Measurements from ENCODE around the gene SNAP47.

SNAP47 gene

DNA sequence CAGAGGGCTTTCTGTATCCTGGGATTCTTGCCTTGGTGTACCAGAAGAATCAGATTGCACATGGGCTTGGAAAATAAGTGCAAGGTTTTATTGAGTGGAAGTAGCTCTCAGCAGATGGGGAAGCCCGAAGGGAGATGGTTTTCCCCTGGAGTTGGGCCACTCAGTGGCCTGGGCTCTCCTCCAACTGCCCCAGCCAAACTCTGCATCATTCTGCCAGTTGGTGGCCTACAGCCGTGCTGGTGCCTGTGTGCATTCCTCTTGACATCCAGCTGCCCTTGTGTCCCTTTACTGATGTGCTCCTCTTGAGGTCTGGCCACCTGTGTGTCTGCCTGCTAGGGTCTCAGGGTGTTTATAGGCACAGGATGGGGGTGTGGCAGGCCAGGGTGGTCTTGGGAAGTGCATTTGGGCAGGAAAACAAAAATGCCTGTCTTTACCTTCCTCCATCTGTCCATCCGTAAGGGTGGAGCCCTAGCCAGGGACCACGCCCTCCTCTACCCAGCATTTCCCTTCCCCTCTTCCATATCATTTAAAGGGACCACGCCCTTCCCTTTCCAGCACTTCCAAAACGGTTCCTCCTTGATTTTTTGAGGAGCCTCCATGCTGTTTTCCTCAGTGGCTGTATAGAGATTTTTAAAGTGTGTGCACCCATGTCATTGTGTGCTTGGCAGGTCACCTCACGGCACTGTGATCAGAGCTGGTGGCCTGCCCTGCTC is 18.9 kb downstream of the SNAP47 start:
- DNase-seq, result no peak

DNA sequence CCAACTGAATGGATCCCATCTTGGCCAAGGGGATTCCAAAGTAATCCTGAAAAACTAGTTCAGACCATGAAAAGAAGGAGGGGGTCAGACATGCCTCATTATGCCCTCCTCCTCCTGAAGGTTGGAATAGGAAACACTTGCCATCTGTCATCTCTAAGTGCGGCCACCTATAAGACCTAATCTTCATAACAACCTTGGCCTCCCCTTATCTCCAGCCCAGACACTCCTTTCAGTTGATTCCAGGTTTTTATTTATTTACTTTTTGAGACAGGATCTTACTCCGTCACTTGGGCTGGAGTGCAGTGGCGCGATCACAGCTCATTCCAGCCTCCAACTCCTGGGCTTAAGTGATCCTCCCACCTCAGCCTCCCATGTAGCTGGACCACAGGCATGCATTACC is 19.7 kb downstream of the SNAP47 start:
- no peak for DNase-seq

DNA sequence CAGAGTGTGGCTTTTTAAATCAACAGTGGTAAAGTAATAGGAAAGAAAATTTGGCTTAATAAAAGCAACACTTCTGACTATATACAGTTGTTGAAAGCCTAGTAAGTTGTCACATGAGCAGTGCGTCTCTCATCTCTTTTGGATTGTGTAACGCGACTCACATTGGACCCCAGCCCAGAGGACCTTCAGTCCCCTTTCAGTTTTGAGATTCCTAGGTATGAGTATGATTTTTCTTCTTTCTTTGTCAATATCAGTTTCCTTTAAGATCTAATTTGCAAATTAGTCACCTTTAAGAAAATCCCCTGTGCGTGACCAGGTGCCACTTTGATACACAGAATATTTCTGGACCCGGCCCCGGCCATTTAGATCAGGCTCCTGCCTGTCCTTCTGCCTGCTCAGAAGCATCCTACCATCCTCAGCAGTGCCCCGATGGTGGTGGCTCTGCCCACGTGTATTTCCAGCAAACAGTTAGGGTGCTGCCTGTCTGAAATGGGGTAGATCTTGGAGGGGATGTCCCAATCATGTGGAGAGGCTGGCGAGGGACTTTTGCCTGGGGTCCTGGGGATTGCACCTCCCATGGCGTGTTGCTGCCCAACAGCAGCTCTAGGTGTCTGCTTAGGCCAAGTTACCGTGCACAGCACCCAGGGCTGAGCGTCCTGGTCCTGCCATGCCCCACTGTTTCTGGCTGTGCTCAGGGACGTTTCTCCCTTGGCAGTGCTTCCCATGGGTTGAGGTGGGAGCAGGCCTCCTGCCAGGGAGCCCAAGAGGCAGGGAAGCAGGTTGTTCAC is 21.1 kb downstream of the SNAP47 start:
- no peak for DNase-seq

DNA sequence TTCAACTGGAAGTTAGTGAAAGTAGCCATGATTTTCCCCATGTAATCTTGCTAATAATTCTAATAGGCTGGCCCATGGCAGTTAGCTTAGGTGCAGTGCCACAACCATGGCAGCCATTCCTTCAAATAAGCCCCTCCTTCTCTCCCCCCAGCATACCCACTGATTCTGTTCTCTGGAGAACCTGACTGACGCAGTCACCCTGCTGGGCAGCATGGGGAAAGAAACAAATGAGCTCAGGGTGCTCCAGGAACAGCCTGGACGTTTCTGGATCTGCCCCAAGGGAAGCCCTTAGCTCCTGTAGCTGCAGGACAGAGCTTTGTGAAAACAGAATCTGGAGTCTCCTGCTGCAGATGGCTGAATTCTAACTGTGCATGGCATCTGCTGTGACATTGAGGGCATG is 22.5 kb downstream of the SNAP47 start:
- no peak for DNase-seq

DNA sequence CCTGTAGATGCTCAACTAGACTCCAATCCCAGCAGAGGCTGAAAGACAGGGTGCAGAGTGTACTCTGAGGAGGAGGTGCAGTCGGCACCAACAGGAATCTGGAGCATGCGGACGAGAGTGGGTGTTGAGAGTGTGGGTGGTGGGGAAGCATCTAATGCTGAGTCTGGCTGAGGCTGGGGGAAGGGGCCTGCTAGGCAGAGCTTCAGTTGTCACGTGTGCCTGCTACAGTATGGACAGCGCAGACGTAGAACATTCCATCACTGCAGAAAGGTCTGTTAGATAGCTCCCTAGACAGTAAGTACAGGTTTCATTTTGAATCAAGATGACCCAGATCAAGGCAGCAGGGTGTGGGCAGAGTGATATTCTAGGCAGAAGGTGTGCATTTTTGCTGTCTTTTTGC is 23.1 kb downstream of the SNAP47 start:
- DNase-seq, result no peak

DNA sequence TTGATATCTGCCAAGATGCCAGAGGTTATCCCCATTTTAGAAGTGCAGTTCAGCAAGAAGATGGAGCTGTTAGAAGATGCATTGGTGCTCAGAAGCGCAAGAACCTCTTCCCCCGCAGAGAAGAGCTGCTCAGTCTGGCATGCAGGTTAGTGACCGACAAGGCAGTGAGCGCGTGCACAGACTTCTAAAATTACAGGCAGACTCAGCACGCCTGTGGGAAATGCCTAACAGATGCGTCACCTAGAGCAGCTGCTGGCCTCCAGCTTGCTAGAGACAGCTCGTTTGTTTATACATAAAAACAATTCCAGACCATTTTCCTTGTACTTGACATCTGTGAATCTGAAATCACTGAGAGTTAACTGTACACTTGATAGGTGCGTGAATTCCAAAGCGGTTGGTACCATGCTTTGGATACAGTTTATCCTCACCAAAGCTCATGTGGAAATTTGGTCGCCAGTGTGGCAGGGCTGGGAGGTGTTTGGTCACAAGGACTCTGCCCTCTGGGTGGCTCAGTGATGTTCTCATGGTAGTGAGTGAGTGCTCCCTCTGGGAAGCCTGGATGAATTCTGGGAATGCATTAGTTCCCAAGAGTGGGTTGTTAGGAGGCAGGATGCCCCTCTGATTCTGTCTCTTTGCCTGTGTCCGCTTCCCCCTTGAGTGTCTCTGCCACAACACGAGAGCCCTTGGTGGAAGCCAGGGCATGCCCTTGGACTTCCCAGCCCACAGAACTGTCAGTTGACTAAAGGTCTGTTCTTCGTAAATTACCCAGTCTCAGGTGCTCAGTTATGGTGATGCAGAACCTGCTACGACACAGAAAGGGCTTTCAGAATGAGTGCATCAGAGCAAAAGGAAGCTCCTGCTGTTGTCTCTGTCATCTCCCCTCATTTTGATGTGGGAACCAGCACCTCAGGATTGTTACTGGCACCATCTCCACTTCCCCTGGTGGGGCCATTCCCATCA is 24.4 kb downstream of the SNAP47 start:
- no peak for DNase-seq

DNA sequence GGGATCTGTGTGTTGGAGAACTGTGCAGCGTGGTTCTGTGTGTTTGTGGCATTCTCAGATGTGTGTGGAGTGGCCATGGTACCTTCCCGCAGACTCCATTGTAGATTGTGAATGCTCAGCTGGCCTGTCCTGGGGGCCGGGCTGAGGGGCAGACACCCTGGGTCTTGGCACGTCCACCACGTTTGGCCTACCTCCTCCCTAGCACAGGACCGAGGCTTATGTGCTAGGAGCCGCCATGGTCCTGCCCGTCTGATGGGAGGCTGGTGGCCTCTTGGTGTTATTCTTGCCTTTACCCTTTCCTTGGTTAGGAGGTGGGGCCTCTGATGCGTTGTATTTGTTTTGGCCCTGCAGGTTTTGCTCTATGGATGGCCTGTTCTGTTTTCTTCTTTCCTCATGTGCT is 25.1 kb downstream of the SNAP47 start:
- no peak for DNase-seq

DNA sequence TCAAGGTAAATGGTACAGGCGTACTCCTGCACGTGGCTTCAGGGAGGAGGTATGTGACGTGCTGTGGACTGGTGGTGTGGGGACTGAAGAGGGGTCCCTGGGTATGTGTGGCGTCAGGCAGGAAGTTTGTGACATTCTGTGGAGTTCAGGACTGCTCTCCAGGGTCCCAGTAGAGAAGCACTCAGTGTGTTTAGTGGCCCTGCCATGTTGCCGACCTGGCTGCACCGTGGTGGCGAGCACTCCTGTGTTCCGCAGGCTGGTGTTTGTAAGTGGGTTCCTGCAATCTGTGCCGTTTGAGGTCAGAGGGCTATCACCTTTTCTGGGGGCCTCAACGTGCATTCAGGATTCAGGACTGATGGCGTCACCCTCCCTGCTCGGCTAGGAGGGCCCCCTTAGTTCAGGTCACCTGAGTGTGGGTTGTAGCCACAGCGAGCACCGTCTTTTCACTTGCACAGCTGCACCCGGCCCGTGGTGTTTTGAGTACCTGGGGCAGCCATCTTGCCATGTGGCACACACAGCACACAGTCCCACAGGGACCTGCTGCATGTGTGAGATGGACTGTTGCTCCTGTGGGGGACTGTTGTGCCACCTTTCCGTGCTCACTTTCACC is 26.5 kb downstream of the SNAP47 start:
- no peak for DNase-seq

DNA sequence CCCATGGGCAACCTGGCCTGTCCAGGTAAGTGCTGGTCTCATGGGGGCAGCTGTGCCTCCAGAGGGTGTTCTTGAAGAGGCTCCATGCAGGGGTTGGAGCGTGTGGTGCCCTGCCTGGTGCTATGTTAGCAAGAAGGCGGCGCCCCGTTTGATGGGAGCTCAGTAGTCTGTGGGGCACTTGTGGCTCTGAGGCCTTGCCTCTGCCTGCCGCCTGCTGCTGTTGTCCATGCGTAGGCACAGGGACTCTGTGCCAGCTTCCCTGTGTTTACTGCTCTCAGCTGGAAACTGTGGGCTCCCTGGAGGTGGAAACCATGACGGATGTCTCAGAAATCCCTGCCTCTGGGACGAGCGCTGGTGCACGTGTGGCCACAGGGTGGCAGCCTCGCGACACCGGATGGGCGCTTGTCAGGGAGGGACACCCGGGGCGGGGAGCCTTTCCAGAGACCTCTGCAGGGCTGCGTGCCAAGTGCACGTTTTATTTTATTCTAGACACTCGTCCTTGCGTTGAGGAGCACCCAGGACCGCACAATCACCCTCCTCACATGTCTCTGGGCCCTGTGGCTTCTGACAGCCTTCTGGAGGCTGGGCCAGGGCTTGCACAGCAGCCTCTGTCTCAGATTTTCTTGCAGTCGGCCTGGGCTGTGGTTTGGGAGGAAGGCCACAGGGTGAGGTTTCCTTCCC is 27.1 kb downstream of the SNAP47 start:
- DNase-seq, result peak; percentile 40 to 43

DNA sequence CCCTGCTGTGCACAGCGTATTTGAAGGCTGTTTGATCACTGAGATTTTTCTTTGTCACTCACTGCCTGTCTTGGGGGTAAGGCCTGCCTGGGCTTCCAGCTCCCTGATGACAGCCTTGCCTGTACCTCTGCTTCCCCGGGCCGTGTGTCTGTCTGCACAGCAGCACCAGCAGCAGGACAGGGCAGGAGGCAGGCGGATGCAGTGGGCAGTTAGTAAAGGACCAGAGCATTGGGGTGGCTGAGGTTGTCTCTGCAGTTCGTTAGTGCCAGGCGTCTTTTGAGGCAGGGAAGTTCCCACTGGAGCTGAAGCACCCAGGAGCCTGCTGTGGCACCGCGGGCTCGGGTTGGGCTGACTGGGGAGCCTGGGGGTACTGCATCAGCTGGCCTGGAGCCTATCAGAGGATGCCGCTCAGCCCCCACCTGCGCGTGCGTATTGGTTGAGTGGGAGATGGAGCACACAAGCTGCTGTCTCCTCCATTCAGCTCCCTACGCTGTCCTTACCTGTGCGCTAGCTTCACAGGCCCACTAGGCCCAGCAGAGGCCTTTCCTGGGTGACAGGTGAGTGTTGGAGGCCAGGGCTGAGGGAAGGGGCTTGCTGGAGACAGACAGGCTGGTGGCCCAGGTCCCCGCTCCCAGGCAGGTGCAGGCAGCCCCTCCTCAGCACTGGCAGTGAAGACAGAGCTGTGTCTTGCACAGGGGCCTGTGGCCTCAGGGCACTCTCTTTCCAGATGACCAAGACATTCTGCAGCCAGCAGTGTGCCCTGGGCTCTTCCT is 28.2 kb downstream of the SNAP47 start:
- DNase-seq, result no peak

DNA sequence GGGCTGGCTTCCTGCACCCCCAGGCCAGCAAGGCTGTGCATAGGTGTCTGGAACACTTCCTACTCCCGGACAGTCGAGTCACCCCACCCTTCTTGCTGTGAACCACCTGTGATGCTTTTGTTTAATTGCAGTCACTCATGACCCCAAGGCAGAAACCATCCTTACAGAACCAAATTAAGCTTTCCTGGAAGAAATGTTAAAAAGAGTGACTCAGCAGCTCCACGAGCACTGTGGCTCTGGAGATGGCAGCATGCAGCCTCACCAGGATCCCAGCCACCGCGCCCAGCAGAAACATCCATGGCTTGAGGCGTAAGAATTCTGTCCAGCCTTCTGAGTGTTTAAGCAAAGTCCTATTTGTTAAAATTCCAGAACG is 28.8 kb downstream of the SNAP47 start:
- DNase-seq, result no peak

DNA sequence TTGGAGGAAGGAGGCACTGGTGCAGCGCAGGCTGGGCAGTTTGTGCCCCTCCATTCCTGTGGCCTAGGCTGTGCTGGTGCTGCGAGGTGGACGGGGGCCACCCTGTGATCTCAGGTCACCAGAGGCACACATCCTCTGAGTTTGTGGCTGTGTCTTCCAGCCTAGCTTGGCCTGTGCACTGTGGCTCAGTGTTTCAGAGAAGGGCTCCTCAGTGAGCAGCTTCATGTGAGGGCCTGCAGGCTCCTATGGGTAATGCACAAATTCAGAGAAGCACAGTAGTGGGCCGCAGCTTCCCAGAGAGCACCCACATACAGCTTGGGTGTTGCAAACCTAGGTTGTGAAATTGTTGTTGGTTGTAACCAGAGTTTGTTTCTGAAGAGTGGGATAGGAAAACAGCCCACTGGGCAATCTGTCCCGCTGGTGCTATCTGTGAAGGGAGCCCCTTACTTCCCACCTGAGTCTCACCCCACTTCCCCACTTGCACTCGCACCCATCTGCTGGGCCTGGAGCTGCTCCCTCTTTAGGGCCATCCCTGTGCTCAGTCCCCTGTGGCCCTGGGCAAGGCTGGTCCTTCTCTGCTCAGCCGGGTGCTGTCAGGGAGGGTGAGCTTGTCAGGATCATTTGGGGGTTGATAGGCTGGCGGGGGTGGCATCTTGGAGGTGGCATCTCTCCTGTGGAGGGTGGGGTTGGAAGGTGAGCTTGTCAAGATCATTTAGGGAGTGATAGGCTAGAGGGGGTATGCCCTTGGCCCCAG is 30.2 kb downstream of the SNAP47 start:
- no peak for DNase-seq

DNA sequence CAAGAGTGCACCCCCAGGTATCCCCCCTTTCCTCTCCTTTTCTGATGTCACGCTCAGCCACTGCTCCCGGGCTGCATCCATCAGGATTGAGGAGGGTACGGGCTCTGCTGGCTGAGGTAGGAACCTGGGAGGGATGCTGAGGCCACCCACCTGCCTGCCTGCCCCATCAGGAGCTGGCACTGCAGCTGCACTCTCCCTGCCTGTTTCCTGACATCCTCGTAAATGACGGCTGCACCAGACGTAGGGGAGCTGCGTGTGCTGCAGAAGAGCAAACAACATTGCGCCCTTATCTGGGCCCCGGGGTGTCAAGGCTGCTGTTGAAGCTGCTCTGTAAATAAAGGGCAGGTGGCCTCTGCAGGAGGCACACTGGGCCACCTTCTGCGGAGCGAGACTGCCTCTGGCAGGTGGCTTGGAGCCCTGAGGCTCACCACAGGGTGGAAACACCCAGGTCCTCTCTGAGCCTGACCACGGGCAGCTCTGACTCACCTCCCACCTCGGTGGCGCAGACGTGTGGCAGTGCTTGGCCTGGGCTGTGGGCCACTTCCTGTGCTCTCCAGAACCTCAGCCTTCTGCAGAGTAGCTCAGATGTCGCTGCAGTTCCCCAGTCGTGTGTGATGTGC is 30.9 kb downstream of the SNAP47 start:
- DNase-seq, result no peak

DNA sequence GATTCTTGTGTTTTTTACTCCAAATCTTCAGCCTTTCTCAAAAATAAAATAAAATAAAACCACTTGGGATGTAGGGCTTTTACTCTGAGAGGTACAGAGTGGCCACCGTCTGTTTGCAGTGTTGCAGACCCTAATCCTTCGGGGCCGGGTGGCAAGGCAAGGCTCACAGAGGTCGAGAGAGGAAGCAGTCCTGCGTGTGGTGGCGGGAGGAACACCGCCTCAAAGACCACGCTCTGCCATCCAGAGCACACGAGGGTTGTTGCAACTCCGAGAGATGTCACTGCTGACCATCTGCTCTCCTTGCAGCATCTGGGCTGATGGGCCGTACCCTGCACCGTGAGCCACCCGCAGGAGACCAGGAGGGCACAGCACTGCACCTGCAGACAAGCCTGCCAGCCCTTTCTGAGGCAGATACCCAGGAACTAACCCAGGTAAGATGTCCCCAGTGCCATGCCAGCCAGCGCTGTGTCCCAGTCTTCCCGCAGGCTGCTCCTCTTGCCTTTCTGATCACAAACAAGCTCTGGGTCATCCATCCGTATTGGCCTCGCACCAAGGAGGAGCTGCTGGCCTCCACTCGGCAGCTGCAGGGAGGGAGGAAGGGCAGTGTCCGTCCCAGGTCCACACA is 31.5 kb downstream of the SNAP47 start:
- DNase-seq, result no peak

DNA sequence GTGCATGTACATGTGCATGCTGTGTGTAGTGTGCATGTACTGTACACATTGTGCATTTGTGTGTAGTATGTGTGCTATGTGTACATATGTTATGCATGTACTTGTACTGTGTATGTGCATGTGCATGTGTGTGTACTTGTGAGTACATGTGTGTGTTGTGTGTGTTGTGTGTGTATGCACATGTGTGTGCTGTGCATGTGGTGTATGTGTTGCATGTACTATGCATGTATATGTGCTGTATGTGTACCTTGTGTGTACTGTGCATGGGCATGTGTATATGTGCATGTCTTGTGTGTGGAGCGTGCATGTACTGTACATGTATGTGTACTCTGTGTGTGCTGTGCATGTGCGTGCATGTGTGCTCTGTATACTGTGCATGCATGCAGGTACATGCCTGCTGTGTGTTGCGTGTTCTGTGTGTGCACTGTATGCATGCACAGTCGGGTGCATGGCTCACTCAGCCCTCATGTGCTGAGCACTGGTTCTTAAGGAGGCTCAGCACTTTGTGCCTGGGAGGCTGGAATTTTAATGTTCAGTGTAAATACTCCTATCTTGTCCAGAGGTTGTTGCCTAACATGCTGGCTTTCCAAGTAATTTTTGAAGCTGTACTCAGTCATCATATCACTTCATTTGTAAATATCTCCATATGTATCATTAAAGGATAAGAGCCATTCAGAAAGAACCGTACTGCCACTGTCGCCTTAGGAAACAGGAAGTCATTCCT is 32.3 kb downstream of the SNAP47 start:
- no peak for DNase-seq

DNA sequence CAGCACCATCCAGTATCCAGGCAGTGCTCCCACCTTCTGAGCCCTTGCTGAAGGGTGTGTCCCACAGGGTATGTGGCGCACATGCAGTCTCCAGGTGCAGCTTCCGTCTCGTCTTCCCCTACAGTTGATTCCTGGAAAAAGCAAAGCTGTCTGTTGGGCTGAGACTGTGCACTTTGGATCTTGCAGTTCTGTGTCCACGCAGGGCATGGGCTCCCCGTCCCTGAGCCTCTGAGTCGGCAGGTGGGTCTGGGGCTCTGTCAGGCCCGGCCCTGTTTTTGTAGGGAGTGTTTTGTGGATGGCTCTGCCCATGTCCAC is 32.8 kb downstream of the SNAP47 start:
- no peak for DNase-seq

DNA sequence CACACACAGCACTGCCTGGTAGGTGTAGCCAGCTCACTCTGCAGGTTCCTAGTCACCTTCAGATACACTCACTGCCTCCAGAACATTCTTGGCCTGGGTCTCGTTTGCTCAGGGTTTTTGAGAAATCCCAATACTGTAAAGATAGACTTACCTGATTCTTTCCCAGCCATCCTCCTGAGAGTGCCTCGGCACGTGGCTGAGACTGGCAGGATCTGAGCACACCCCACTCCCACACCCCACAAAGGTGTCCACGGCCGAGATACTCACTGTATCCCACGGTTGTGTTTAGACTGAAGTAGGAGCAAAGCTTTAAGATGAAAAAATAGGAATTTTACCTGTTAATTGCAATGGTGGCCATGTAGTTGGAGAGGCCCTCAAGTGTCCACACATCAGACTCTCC is 33.4 kb downstream of the SNAP47 start:
- DNase-seq, result no peak

DNA sequence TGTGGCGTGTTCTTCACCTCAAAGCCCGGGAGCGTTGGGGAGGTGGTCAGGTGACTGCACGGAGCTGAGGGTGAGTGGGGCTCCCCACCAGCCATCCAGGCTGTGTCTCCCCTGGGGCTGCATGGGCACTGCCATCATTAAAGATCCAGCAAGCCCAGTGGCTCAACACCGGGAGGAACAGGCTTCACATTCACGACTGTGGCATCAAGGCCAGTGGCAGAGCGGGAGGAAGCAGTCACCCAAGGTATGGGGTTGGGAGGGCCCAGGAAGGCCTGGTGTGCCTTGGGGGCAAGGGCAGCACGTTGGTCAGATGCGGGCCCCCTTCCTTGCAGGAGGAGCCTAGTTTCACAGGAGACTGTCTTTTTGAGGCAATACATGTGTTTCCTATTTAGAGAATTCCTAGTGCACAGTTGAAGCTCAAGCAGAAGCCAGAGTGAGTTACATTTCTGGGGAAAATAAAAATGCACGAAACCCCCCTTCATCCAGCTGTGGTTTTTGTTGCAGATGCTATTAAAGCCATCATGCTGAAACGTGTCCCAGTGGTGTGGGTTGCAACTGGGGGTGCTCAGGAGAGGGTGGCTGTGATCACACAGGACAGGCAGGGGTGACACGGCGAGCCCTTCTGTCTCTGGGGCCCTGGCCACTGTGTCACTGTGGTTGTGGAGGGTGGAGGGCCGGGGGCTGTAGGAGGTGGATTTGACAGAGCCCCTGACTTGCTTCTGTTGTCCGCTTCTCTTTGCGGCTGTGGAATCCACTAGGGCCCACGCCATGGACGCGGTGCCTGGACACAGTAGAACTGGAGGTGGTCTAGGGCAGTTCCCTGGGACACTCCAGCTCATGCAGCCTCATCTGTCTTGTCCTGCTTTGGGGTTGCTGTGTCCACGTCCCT is 34.1 kb downstream of the SNAP47 start:
- DNase-seq, result no peak
